ENCODE results near the gene SIL1. TPM values are rescaled to one million over a fixed set of nuclear protein-coding genes. Genes with fewer than 3 reads are reported as not detected.
"Not testable (repeated sequence)": the region's sequence is repeated elsewhere in the genome, so short reads cannot be mapped to it uniquely, and the experiment has no call there.

The SIL1 gene
- total RNA-seq, 1 donor from 2014 or later, result 32.3 TPM

GRCh38 chr5:139079225-139079990 is 118.8 kb downstream of the SIL1 start:
- H3K4me3 ChIP-seq (ENCODE audit: low read depth, low read length), result no peak overlapping the region
- no peak for TF ChIP-seq CTCF (conservative IDR thresholded peaks at IDR 0.05; ENCODE audit: low read depth, low read length)
- no peak for DNase-seq (ENCODE audit: low read depth)

GRCh38 chr5:139078345-139078744 is 119.8 kb downstream of the SIL1 start:
- no peak for TF ChIP-seq CTCF (conservative IDR thresholded peaks at IDR 0.05; ENCODE audit: low read depth, low read length)
- DNase-seq (ENCODE audit: low read depth), result no peak
- H3K4me3 ChIP-seq (ENCODE audit: low read depth, low read length), result no peak overlapping the region

GRCh38 chr5:139077899-139078298 is 120.3 kb downstream of the SIL1 start:
- no peak for DNase-seq (ENCODE audit: low read depth)
- H3K4me3 ChIP-seq (ENCODE audit: low read depth, low read length), result no peak overlapping the region
- no peak for TF ChIP-seq CTCF (conservative IDR thresholded peaks at IDR 0.05; ENCODE audit: low read depth, low read length)

- TF ChIP-seq CTCF (conservative IDR thresholded peaks at IDR 0.05; ENCODE audit: low read depth, low read length), result no peak
- DNase-seq (ENCODE audit: low read depth), result no peak
- H3K4me3 ChIP-seq (ENCODE audit: low read depth, low read length), result no peak overlapping the region
Observed at GRCh38 chr5:139076111-139076510, 122.1 kb downstream of the SIL1 start.

GRCh38 chr5:139075066-139076050 is 122.8 kb downstream of the SIL1 start:
- TF ChIP-seq CTCF (conservative IDR thresholded peaks at IDR 0.05; ENCODE audit: low read depth, low read length), result no peak
- H3K4me3 ChIP-seq (ENCODE audit: low read depth, low read length), result no peak overlapping the region
- no peak for DNase-seq (ENCODE audit: low read depth)

- DNase-seq (ENCODE audit: low read depth); H3K4me3 ChIP-seq (ENCODE audit: low read depth, low read length): not testable (repeated sequence)
Observed at GRCh38 chr5:139073956-139074355, 124.2 kb downstream of the SIL1 start.

- DNase-seq (ENCODE audit: low read depth), result no peak
- TF ChIP-seq CTCF (conservative IDR thresholded peaks at IDR 0.05; ENCODE audit: low read depth, low read length), result no peak
- no peak overlapping the region for H3K4me3 ChIP-seq (ENCODE audit: low read depth, low read length)
Observed at GRCh38 chr5:139068494-139069151, 129.5 kb downstream of the SIL1 start.

All from epithelial cell of proximal tubule (primary cell).